Loucy (cell line): ENCODE data around the gene INTS2.

Experiments used
- H2AFZ ChIP-seq: fragments of 200-600 bp; sonication (generic); 2 replicates; pipeline ENCODE4 v1.6.0; 2016; ENCODE audit warnings: antibody characterized with exemption, mild to moderate bottlenecking, low read length, moderate library complexity
- H3F3A ChIP-seq: fragments of 200-600 bp; 2 replicates; pipeline ENCODE4 v1.6.0; 2016; ENCODE audit warnings: antibody characterized with exemption, low read depth, mild to moderate bottlenecking
- H3K27me3 ChIP-seq: fragments of 200-600 bp; sonication (generic); 2 replicates; pipeline ENCODE4 v1.6.1; 2014; ENCODE audit warnings: low read length, mild to moderate bottlenecking; ENCODE audit not compliant: insufficient read depth, poor library complexity, severe bottlenecking
- H3K36me3 ChIP-seq: fragments of 200-600 bp; sonication (generic); 2 replicates; pipeline ENCODE4 v1.6.1; 2016; ENCODE audit warnings: low read length; ENCODE audit not compliant: insufficient read depth
- H3K4me1 ChIP-seq: fragments of 200-600 bp; sonication (generic); 2 replicates; pipeline ENCODE4 v1.5.1; 2014; ENCODE audit warnings: low read length, mild to moderate bottlenecking; ENCODE audit not compliant: insufficient read depth, poor library complexity, severe bottlenecking
- H3K4me2 ChIP-seq: fragments of 200-600 bp; sonication (generic); 2 replicates; pipeline ENCODE4 v1.6.0; 2014; ENCODE audit warnings: antibody characterized with exemption, low read length, low read depth, mild to moderate bottlenecking; ENCODE audit not compliant: poor library complexity, severe bottlenecking
- H3K4me3 ChIP-seq: fragments of 200-600 bp; sonication (generic); 2 replicates; pipeline ENCODE4 v1.5.1; 2014; ENCODE audit warnings: low read length, mild to moderate bottlenecking, mixed read lengths; ENCODE audit not compliant: poor library complexity, severe bottlenecking
- H3K79me2 ChIP-seq: fragments of 200-600 bp; sonication (generic); 2 replicates; pipeline ENCODE4 v1.6.1; 2014; ENCODE audit warnings: low read length; ENCODE audit not compliant: insufficient read depth
- H3K9ac ChIP-seq: fragments of 200-600 bp; sonication (generic); 2 replicates; pipeline ENCODE4 v1.6.0; 2014; ENCODE audit warnings: mild to moderate bottlenecking, low read depth, low read length, moderate library complexity; ENCODE audit not compliant: poor library complexity, severe bottlenecking
- H3K9me2 ChIP-seq: fragments of 200-600 bp; sonication (generic); replicated peaks from 2 replicates; pipeline ENCODE4 v1.6.1; 2016; ENCODE audit warnings: low read depth, low read length, mixed read lengths
- H3K9me3 ChIP-seq: fragments of 200-600 bp; sonication (generic); 2 replicates; pipeline ENCODE4 v1.6.1; 2014; ENCODE audit warnings: mild to moderate bottlenecking, antibody characterized with exemption, low read length, low read depth; ENCODE audit not compliant: insufficient read depth
- H4K20me1 ChIP-seq: fragments of 200-600 bp; sonication (generic); 2 replicates; pipeline ENCODE4 v1.6.0; 2014; ENCODE audit warnings: antibody characterized with exemption, low read length, mild to moderate bottlenecking; ENCODE audit not compliant: insufficient read depth, poor library complexity, severe bottlenecking
- EZH2phosphoT487 ChIP-seq: fragments of 200-600 bp; IDR thresholded peaks from 2 replicates; pipeline ENCODE4 v1.6.1; 2018; ENCODE audit warnings: antibody characterized with exemption, mild to moderate bottlenecking, moderate library complexity, borderline replicate concordance
- TF ChIP-seq, protein P1 (sequence below): fragments of 200-600 bp; sonication (generic); conservative IDR thresholded peaks from 2 replicates; pipeline ENCODE4 v1.5.1; 2014; ENCODE audit warnings: mild to moderate bottlenecking, antibody characterized with exemption, low read length

INTS2 gene

DNA sequence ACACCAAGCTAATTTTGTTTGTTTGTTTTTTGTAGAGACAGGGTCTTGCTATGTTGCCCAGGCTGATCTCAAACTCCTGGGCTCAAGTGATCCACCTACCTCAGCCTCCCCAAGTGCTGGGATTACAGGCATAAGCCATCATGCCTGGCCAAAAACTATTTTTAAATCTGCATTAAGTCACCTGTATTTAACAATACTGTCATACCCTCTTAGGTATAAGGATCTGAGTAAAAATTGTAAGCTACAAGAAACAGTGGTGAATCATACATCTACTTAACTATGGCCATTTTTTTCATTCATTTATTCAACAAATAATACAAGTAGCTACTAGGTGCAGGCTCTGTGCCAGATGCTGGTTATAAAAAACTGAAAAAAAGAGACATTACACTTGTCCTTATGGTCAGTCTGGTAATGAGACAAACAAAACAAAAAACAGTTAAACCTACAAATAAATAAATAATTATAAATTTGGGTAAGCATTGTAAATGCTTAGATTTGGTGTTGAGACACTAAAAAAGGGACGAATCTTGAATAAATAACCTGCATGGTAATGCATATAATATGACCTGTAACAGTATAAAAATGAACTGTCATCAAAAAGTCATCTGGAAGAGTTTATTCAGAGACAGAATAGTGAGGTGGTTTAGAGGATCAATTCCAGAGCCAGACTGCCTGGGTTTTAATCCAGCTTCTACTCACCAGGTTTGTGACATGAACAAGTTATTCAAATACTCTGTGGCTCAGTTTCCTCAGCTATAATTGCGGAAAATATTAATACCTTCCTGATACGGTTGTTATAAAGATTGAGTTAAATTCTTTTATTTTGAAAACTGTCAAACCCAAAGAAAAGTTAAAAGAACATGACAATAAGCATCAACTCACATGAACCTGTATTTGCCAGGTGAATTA, 91.3 kb downstream of the INTS2 start:
- TF ChIP-seq, protein P1, sequence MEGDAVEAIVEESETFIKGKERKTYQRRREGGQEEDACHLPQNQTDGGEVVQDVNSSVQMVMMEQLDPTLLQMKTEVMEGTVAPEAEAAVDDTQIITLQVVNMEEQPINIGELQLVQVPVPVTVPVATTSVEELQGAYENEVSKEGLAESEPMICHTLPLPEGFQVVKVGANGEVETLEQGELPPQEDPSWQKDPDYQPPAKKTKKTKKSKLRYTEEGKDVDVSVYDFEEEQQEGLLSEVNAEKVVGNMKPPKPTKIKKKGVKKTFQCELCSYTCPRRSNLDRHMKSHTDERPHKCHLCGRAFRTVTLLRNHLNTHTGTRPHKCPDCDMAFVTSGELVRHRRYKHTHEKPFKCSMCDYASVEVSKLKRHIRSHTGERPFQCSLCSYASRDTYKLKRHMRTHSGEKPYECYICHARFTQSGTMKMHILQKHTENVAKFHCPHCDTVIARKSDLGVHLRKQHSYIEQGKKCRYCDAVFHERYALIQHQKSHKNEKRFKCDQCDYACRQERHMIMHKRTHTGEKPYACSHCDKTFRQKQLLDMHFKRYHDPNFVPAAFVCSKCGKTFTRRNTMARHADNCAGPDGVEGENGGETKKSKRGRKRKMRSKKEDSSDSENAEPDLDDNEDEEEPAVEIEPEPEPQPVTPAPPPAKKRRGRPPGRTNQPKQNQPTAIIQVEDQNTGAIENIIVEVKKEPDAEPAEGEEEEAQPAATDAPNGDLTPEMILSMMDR, result no peak
- TF ChIP-seq EZH2phosphoT487, result no peak
- Histone ChIP-seq H3K36me3 (peaks cover 10% of the 10 kb centered on the region; the same call in 1 of the 2 replicates), H3K27me3 (no peaks in the 10 kb centered on the region)

DNA sequence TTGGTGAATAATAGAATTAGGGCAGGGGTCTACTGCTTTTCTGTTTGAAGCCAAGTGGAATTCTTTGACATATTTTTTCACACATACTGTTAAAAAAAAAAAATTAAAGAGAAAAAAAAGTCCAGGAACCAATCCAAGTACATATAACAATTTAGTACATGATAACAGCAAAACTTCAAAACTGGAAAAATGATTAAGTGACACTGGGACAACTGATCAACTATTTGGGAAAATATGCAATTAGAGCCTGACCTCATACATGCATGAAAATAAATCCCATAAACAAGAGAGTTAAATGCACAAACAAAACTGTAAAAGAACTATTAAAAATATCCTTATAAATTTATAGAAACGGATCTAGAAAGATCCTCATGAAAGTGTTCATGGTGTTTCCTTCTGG, 92.2 kb downstream of the INTS2 start:
- no peaks in the 10 kb centered on the region for H3K9me3 ChIP-seq
- no peak overlapping the region for H3K4me2 ChIP-seq
- no peak overlapping the region for H3K4me3 ChIP-seq
- TF ChIP-seq EZH2phosphoT487, result no peak
- TF ChIP-seq, protein P1, result no peak
- no peaks in the 10 kb centered on the region for H3K4me1 ChIP-seq
- H3K36me3 ChIP-seq, result peaks cover 1% of the 10 kb centered on the region; the same call in 1 of the 2 replicates
- H3K9me2 ChIP-seq, result no peaks in the 10 kb centered on the region
- no peaks in the 10 kb centered on the region for H3F3A ChIP-seq
- no peak overlapping the region for H2AFZ ChIP-seq
- no peaks in the 10 kb centered on the region for H3K79me2 ChIP-seq
- H3K27me3 ChIP-seq, result no peaks in the 10 kb centered on the region
- no peak overlapping the region for H3K9ac ChIP-seq
- H4K20me1 ChIP-seq, result no peaks in the 10 kb centered on the region

More for the DNA sequence above, 91.3 kb downstream of the INTS2 start:
- no peaks in the 10 kb centered on the region for H3F3A ChIP-seq
- H3K4me2 ChIP-seq, result no peak overlapping the region
- H3K9me3 ChIP-seq, result no peaks in the 10 kb centered on the region
- H4K20me1 ChIP-seq, result no peaks in the 10 kb centered on the region
- no peaks in the 10 kb centered on the region for H3K79me2 ChIP-seq
- H3K9me2 ChIP-seq, result no peaks in the 10 kb centered on the region
- no peak overlapping the region for H3K9ac ChIP-seq
- no peak overlapping the region for H3K4me3 ChIP-seq
- no peaks in the 10 kb centered on the region for H3K4me1 ChIP-seq
- H2AFZ ChIP-seq, result no peak overlapping the region

DNA sequence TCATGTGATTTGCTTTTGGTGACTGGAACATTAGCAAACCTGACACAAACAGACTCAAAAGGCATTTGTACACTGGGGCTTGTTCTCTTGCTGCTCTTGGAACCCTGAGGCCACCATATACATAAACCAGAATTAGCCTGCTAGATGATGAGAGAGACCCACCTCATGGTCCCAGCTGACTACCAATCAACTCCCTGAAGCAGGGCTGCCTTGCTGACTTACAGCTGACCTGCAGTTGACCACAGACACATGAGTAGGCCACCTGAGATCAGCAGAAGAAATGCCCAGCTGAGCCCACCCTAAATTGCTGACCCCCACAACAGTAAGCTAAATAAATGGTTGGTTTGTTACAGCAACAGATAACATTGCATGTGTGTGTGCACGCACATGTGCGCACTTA, 93.2 kb downstream of the INTS2 start:
- no peak overlapping the region for H3K4me3 ChIP-seq
- H3K9me2 ChIP-seq, result no peaks in the 10 kb centered on the region
- TF ChIP-seq, protein P1, result no peak
- TF ChIP-seq EZH2phosphoT487, result no peak

More for the DNA sequence above, 93.2 kb downstream of the INTS2 start:
- Histone ChIP-seq H3F3A (no peaks in the 10 kb centered on the region), H3K4me1 (no peaks in the 10 kb centered on the region), H3K36me3 (no peaks in the 10 kb centered on the region), H3K9ac (no peak overlapping the region), H2AFZ (no peak overlapping the region), H3K9me3 (no peaks in the 10 kb centered on the region), H3K79me2 (no peaks in the 10 kb centered on the region), H3K4me2 (no peak overlapping the region), H4K20me1 (no peaks in the 10 kb centered on the region), H3K27me3 (no peaks in the 10 kb centered on the region)
